ENCODE results near the gene CLCA1. TPM values are rescaled to one million over a fixed set of nuclear protein-coding genes. Genes with fewer than 3 reads are reported as not detected.

Gene CLCA1
- total RNA-seq, 3 donors from 2014 or later, result under 0.01 TPM; not detected in 2

DNA sequence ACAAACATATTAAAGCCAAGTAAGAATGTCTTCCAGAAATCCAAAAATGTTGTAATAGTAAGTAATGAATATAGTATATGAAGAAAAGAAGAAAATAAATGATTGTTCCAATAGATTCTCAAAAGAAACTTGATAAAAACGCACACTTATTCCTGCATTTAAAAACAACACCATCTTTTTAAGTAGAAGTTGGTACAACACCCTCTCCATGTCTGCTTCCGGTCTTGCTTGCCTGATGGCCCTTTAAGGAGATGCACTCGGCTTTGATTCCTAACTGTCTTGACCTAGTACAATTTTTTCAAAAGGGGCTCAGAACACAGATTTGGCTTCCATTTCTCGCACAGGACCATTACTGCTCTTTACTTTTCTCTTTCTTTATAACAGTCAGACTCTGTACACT lies 9.0 kb downstream of the CLCA1 start:
- no peaks in the 10 kb centered on the region for H3K36me3 ChIP-seq
- H3K9me3 ChIP-seq, result no peaks in the 10 kb centered on the region
- H3K4me1 ChIP-seq, result no peaks in the 10 kb centered on the region
- no peaks in the 10 kb centered on the region for H3K27me3 ChIP-seq
- DNase-seq (ENCODE audit: low spot score in 2 of 2), result no peak
- TF ChIP-seq, protein P1, sequence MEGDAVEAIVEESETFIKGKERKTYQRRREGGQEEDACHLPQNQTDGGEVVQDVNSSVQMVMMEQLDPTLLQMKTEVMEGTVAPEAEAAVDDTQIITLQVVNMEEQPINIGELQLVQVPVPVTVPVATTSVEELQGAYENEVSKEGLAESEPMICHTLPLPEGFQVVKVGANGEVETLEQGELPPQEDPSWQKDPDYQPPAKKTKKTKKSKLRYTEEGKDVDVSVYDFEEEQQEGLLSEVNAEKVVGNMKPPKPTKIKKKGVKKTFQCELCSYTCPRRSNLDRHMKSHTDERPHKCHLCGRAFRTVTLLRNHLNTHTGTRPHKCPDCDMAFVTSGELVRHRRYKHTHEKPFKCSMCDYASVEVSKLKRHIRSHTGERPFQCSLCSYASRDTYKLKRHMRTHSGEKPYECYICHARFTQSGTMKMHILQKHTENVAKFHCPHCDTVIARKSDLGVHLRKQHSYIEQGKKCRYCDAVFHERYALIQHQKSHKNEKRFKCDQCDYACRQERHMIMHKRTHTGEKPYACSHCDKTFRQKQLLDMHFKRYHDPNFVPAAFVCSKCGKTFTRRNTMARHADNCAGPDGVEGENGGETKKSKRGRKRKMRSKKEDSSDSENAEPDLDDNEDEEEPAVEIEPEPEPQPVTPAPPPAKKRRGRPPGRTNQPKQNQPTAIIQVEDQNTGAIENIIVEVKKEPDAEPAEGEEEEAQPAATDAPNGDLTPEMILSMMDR (IDR thresholded peaks at IDR 0.05), result no peak
- no peak for TF ChIP-seq POLR2AphosphoS5 (IDR thresholded peaks at IDR 0.05)
- no peak for TF ChIP-seq POLR2A (IDR thresholded peaks at IDR 0.05)
- intact Hi-C loops (cut with DNase I; ENCODE audit: low total_unique reads), result no loop called here
- no peak overlapping the region for H3K4me3 ChIP-seq
- H3K27ac ChIP-seq, result peak overlapping the region; percentile 21 to 50

- Histone ChIP-seq H3K36me3 (no peaks in the 10 kb centered on the region), H3K4me3 (no peak overlapping the region), H3K4me1 (no peaks in the 10 kb centered on the region), H3K27me3 (no peaks in the 10 kb centered on the region), H3K9me3 (no peaks in the 10 kb centered on the region), H3K27ac (peak overlapping the region in 1 of 2 donors; percentile 50)
- TF ChIP-seq POLR2A (IDR thresholded peaks at IDR 0.05) (no peak), POLR2AphosphoS5 (IDR thresholded peaks at IDR 0.05) (no peak)
- TF ChIP-seq, protein P1 (IDR thresholded peaks at IDR 0.05), result no peak
- no peak for DNase-seq (ENCODE audit: low spot score in 2 of 2)
- intact Hi-C loops (cut with DNase I; ENCODE audit: low total_unique reads), result no loop called here
Measured at GRCh38 chr1:86478416-86479156, 9.9 kb downstream of the CLCA1 start.

DNA sequence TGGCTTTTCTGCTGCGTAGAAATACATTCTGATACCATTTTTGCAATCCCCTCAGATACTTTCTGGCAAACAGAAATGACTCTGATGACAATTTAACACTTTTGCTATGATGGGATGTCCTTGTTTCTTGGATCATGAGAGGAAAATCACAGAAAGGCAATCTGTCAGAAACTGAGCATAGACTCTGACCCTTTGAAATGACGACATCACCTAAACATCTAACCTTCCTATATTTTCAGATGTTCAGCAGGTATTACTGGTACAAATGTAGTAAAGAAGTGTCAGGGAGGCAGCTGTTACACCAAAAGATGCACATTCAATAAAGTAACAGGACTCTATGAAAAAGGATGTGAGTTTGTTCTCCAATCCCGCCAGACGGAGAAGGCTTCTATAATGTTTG lies 13.2 kb downstream of the CLCA1 start:
- no peaks in the 10 kb centered on the region for H3K36me3 ChIP-seq
- no peaks in the 10 kb centered on the region for H3K9me3 ChIP-seq
- TF ChIP-seq, protein P1 (IDR thresholded peaks at IDR 0.05), result no peak
- no peak for TF ChIP-seq POLR2AphosphoS5 (IDR thresholded peaks at IDR 0.05)
- no peak for TF ChIP-seq POLR2A (IDR thresholded peaks at IDR 0.05)
- intact Hi-C loops (cut with DNase I; ENCODE audit: low total_unique reads), result no loop called here
- DNase-seq (ENCODE audit: low spot score in 2 of 2), result no peak
- no peaks in the 10 kb centered on the region for H3K27me3 ChIP-seq
- no peak overlapping the region for H3K4me3 ChIP-seq
- no peak overlapping the region for H3K27ac ChIP-seq
- H3K4me1 ChIP-seq, result no peaks in the 10 kb centered on the region

DNA sequence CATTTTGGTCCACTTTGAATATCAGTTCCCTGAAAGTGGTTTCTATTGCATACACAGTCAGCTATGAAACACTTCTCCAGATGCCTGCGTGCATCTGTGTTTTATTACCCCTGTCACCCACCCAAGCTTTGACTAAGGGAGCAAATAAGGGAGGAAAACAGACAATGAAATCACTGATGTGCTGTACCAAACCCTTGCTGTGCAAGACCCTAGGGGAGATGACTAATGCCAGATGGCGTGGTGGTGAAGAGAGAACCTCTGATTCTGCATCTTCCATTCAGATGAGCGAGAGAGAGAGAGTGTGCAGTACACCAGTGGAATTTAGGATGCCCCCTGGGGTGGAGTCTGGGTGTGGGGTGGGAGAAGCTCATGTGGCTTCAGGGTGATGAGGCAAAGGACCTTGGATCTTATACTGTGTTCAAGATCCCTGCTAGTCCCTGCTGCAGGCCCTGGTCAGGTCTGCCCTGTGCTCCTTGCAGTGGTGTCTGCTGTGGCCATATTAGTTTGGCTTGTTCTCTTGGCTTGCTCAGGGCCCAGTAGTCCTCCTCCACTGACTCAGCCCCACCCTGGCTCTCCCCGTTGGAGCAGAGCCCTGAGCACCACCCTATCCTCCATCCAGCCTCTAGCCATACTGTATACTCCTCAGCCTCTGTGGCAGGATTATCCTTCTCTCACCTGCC lies 18.5 kb downstream of the CLCA1 start:
- intact Hi-C loops (cut with DNase I; ENCODE audit: low total_unique reads), result no loop called here
- Histone ChIP-seq H3K36me3 (no peaks in the 10 kb centered on the region), H3K4me1 (no peaks in the 10 kb centered on the region), H3K9me3 (no peaks in the 10 kb centered on the region), H3K27me3 (no peaks in the 10 kb centered on the region), H3K27ac (peak overlapping the region; percentile 54 to 83), H3K4me3 (no peak overlapping the region)
- TF ChIP-seq, protein P1 (IDR thresholded peaks at IDR 0.05), result no peak
- no peak for TF ChIP-seq POLR2AphosphoS5 (IDR thresholded peaks at IDR 0.05)
- no peak for TF ChIP-seq POLR2A (IDR thresholded peaks at IDR 0.05)
- DNase-seq (ENCODE audit: low spot score in 2 of 2), result no peak

DNA sequence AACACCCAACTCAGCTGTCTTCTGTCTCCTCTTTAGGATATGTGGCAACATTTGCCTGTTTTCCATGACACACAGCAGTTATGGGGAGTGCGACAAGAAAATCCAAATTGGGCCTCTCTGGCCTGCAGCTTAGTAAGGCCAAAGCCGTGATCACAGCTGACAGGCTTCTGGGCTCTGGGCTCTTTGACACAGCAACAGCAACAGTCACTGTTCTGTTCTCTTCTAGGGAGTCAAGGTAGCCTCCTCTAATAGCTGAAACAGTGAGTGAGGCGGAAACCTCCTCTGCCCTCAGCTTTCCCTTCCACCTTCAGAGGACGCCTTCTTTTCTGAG lies 19.0 kb downstream of the CLCA1 start:
- Histone ChIP-seq H3K27ac (peak overlapping the region; percentile 54 to 83), H3K4me1 (no peaks in the 10 kb centered on the region), H3K9me3 (no peaks in the 10 kb centered on the region), H3K36me3 (no peaks in the 10 kb centered on the region), H3K4me3 (no peak overlapping the region), H3K27me3 (no peaks in the 10 kb centered on the region)
- DNase-seq (ENCODE audit: low spot score in 2 of 2), result no peak
- intact Hi-C loops (cut with DNase I; ENCODE audit: low total_unique reads), result no loop called here
- TF ChIP-seq POLR2AphosphoS5 (IDR thresholded peaks at IDR 0.05), result no peak
- no peak for TF ChIP-seq POLR2A (IDR thresholded peaks at IDR 0.05)
- TF ChIP-seq, protein P1 (IDR thresholded peaks at IDR 0.05), result no peak
